HG02870 (cell line): ENCODE results near the gene MORC2.

ENCODE experiments used
- ATAC-seq: cut with Tn5 transposase; IDR thresholded peaks from one replicate; pipeline ENCODE4 v1.9.1; 2021; ENCODE audit warnings: mild to moderate bottlenecking, moderate library complexity; ENCODE audit not compliant: unreplicated experiment

MORC2 gene

DNA sequence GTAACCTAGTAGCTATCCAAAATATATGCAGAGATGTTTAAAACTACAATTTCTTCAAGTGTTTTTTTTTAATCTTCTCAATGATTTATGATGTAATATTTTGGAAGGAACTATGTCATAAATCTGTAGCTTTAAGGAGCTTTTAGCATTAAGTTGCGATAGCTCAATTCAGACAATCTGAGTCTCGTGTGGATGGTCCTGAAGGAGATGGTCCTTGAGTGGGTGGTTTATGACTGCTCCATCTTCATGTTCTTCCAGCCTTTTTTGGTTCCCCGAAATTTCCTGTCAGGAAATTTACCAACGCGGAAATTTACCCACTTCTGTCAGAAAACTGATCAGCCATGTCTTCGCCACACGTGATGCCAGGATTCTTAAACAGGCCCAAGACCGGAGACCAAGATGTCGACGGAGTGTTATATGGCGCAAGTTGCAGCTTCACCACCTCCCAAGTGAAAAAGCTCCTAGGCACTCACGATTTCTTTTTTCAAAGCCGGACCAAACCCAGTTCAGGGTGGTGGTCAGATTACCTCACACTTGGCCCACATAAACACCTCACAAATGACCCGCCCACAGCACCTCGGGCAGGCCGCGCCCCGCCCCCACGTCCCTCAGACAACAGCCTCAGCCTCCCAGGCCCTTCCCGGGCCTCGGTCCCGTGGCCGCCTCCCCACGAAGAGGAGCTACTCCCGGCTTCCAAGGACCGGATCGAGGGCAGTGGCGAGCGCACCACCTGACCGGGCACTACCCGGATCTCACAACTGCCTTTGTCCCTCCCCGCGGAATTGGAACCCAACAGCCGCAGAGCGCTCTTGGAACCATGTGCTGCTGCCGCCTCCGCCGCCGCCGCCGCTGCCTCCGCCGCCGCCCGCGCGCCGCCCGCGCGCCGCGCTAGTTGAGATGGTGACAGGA lies at the start of gene MORC2:
MORC2 (minus strand) TSS at position 760 of the 909 bp plus-strand sequence. CDS start 885 bp downstream, outside the sequence.
- ATAC-seq: peak; percentile 13

DNA sequence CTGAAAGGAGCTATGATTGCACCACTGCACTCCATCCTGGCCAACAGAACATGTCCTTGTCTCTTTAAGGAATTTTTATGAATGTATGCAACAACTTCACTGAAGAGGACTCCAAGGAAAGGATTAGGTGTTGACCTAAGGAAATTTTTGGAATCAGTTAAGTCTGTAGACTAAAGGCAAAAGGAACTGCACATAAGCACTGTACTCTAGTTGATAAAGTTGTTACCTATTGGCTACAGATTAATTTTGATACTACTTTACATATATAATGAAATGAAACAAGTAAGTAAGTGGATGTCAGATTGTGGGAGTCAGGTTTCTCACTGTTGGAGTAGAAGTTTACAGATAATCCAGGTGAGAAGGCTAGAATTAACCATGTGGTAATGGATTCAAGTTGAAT lies 37.0 kb upstream of the MORC2 start:
- ATAC-seq: no peak

DNA sequence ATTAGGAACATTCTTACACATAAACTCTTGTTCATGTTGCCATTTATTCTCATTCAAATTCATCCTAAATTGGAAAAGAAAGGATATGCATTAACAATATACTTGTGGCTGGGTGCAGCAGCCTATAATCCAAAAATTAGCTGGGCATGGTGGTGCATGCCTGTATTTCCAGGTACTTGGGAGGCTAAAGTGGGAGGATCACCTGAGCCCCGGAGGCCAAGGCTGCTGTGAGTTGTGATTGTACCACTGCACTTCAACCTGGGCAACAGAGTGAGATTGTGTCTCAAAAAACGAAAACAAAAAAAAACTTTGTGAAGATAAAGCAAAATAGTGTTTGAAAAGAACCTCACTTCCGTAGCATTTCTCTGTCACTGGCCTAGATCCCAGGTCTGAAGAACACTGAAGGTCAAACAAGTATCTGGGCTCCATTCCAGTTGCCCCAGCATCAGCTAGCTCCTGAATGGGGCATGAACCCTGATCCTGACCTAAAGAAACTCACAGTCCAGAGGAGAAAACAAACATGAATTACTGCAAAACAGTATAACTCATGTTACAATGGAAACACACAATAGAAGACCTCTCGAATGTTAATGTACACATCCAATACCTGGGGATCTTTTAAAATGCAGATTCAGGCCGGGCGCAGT lies 32.7 kb upstream of the MORC2 start:
- no peak for ATAC-seq

DNA sequence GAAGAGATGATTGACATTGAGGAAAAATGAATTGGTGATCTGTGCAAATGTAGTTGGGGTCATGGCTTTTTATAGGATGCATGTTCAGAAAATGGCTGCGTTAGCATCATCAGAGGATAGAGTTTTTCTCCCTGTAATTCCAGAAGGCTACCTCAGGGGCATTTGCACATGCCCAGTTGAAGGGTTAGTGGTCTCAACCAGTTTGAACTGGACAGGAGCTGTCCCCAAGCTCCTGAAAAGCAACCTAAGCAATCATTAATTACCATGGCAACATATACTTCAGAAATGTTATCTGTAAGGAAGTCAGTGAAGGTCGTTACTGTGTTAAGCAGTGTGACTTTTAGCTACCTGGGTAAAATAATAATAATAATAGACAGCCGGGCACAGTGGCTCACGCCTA lies 29.8 kb upstream of the MORC2 start:
- no peak for ATAC-seq

DNA sequence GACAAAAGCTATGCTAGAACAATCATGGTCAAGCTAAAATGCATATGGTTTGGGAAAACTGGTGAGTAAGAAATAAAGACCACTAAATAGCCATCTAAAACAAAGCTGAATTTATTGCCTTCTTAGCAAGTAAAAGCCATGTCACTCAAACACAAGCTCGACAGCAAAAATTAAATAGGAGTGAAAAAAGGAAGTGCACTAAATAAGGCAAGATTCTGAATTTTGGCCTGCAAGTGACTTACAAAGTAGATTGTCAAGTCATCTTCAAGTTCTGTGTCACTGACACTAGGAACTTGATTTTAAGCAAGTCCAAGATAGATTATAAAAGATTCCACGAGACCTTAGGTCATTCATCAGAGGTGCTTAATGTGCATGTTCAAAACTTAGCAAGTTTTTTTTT lies 27.9 kb upstream of the MORC2 start:
- ATAC-seq: no peak

DNA sequence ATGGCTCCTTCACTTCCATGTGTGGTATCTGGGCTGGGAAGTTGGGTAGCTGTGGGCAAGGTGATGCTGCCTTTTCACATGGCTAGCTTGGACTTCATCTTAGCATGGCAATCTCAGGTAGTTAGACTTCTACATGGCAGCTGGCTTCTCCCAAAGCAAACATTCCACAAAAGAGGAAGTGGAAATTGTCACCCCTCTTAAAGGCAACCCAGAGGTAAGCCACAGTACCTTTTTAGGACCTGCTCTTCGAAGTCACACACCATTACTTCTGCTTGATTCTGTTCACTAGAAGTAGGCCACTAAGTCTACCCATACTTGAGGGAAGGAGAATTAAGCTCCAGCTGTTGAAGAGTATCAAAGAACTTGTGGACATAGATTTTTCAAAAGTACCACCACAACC lies 26.4 kb upstream of the MORC2 start:
- ATAC-seq: no peak

DNA sequence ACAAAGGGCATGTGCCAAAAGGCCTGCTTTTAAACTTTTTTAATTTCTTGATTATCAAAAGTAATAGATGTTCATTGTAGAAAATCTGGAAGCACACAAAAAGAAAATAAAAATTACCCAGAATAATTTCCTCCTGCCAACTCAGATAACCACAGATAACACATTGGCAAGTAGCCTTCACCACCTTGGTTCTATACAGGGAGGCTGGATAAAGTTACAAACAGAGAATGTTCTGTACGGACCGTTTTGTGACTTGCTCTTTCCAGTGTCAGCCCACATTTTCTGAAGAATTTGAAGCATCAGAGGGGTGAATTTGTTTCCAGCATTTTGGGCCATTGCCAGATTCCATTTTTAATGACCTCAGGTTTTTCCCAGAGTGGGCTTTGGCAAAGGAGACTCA lies 24.0 kb upstream of the MORC2 start:
- no peak for ATAC-seq

DNA sequence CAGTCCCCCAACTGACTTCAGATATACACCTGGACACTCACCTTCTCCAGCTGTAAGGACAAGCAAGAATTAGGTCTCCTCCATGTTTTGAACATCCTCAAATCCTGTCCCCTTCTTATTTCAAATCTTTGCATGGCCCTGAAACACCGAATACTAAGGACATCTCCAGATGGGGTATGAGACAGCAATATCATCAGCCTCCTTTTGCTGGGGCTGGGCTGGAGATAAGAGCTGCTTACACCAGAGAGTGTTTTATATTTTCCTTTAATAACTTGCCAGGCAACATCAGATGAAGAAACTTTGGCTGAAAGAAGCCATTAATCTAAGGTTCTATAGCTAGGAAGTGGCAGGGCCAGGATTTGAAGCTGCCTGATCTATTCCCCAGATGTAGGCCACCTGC lies 22.1 kb upstream of the MORC2 start:
- ATAC-seq: no peak

DNA sequence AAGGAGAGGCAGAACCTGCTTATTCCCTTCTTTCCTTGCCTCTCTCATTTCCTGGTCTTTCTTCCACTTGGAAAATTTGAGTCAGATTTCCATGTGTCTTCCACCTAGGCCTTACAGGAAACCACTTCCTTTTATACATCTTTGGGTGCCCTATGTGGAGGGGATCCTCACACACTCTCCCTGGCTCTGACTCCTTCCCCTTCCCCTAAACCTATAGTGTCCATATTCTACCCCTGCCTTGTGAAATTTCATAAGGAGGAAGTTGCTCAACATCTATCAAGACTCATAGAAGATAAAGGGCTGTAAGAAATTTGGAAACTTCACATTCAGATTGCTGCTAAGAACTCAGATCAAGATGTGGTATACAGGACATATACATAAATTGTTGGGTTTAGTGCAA lies 20.9 kb upstream of the MORC2 start:
- ATAC-seq: no peak

DNA sequence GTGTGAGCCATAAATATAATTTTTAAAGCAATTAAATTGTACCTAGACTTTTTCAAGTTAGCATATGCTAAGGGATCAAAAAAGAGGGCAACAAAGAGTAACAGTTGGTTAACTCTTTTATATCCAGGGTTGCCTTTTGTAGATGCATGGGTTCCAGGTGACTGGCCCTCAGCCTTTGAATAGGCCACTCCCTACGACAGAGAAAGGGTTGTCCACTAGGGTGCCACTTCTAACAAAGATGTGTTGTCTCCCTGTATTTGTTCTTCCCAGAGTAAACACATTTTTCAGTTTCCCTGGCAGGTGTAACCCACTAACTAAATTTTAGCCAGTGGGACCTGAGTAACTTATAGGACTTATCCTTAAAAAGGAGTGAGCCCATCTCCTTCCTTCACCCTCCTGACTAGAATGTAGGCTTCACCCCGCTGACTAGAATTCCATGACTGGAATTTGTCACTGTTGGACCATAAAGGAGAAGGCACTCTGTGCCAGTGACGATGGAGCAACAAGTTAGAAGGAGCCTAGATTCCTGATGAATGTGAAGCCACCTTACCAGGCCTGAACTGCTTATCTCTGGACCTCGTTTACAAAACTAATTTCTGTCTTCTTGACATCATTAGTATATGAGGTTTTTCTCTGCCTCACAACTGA lies 17.1 kb upstream of the MORC2 start:
- no peak for ATAC-seq

DNA sequence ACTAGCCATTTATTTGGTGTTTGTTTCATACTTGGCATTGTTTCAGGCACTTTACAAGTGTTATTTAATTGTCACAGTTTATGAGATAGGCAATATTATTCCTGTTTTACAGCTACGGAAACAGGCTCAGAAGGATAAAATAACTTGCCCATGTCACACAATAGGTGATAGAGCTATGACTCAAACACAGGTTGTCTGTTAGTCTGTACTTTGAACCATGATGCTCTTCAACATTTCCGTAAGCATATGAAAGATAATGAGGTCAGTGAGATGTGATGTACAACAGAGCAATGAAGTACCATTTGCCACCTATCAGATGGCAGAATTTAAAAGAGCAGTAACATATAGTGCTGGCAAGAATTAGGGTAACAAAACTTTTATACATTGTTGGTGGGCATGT lies 15.7 kb upstream of the MORC2 start:
- no peak for ATAC-seq

DNA sequence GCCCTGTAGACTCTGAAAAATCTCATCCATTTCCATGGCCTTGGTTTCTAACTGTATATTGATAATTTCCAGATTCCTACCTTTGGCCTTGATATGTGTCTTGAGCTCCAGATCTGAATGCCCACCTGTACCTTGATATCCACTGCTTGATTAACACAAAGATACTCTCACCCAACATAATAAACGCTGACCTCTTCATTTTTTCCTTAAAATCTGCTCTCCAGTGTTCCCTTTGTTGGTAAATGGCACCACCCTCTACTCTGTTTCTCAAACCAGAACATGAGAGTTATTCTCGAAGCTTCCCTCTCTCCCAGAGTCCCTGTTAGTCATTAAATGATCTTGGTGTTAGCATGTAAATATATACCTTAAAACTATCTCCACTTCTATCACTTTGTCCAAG lies 13.9 kb upstream of the MORC2 start:
- no peak for ATAC-seq

DNA sequence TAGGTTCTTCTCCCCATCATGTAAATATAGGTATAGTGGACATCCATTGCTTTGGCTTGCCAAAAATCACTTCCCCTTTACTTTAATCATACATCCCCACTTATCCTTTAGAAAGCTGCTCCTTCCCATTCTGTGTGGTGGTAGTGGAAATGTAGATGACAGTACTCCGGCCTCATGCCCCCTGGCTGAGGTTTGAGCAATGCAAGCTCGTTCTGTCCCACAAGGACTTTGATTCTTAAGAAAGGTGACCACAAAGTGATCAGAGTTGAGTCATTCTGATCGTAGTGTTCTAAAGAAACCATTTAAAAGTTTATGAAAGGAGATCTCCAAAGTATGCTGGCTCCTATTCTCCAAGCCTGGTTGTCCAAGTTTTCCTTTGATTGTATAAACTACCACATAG lies 11.4 kb upstream of the MORC2 start:
- ATAC-seq: no peak

DNA sequence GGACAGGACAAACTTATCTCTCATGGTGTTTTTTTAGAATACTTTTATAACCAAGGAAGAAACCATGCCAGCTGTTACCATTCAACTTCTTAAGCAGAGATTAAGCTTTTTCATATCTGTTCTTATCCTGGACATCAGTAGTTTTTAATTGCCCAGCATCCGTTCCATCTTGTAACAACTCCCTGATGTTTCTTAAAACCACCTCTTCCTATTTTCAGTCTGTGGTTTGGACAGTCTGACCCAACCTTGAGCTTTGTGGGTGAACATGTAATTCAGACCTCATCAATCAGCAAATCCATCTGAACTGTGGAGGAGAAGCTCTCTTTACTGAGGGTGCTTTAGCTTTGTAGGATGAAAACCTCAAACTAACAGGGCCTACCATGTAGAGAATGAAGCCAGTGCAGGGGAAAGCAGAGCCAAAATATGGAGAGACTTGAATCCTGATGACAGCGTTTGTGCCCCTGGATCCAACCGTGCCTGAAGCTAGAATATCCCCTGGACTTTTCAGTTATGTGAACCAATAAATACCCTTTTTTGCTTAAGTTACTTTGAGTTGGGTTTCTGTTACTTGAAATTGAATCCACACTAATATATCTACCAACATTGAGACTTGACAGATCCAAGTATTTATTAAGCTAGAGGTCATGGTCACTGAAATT lies 9.9 kb upstream of the MORC2 start:
- ATAC-seq: no peak

DNA sequence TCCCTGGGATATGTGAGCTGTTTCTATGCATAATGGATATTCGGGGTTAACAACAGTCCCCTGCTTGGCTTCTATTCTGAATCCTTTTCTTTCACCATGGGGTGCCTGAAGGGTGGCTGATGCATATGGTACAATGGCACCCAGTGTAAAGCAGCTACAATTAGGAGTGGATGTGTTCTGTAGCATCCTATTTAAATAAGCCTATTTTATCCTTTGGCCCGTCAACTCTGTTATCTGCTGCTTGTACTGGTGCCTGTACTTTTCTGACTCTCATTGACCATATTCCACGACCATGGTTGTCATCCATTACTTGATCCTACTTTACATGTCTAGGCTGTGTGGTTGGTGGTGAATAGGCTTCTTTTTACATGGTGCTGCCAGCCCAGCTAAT lies 1.8 kb upstream of the MORC2 start:
- no peak for ATAC-seq

DNA sequence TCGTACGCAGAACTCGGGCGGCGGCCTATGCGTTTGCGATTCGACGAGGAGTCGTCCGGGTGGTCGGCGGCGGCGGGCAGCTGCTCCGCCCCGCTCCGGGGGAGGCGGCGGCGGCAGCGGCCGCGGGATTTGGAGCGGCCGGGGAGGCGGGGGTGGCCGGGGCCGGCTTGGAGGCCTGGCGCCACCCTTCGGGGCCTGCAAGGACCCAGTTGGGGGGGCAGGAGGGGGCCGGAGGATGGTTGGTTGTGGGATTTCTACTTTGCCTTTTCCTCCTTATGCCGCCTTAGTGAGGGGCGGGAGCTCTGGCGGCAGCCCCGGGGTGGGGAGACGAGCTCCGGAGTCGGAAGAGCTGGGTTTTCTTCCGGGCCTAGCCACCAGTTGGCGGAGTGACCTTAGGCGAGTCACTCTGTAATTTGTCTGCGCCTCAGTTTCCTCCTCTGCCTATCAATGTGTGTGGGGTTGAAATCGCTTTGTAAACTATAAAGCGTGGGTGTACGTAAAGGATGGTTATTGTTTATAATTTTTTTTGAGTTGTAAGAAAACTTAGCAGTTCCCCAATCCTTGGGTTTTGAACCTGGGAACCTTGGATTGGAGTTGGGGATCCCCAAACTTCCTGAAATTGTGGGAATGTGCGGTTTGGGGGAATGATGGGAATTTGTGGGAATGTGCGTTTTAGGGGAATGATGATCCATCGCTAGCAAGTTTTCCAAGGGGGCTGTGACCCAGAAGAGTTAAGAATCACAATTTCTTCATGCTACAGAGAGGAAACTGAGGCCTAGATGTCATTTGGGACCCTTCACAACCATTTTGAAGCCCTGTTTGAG lies 1.2 kb upstream of the MORC2 start:
- ATAC-seq: peak; percentile 21

DNA sequence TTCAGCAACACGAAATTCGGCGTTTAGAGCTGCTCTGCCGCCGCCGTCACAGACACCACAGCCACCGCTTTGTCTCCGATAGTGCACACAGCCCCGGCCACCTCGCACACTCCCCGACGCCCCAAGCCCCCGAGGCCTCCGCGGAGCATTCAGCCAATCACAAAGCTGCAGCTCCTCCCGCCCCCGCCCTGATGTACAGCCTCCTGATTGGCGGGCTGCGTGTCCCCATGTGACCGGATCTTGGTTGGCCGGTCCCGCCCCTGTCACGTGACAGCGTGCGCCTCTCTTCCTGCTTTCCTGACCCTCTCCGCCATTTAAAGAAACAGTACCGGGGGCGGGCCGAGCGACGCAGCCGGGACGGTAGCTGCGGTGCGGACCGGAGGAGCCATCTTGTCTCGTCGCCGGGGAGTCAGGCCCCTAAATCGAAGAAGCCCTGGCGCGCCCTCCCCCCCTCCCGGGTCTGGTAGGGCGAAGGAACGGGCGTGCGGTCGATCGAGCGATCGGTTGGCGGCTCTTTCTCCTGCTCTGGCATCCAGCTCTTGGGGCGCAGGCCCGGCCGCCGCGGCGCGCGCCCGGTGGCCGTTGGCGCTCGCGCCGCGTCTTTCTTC lies 454 bp upstream of the MORC2 start, which contains the start of gene TUG1:
TUG1 (plus strand) TSS at position 342 of the 608 bp plus-strand sequence.
- ATAC-seq: peak; percentile 85

DNA sequence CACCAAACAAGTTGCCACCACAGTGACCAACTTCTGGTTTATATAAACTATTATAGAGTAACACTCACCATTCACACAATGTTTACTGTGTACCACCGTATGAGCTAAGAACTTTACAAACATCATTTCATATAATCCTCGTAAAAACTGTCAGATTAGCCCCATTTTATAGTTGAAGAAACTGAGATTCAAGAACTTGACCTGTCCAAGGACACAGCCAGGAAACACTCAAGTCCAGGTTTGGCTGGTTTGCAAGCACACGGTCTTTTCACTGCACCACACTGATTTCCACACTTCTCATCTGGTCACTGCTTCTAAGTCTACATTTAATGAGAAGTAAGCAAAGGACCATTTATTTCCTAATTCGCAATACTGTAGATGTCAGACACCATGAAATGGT lies 3.7 kb downstream of the MORC2 start:
- no peak for ATAC-seq

DNA sequence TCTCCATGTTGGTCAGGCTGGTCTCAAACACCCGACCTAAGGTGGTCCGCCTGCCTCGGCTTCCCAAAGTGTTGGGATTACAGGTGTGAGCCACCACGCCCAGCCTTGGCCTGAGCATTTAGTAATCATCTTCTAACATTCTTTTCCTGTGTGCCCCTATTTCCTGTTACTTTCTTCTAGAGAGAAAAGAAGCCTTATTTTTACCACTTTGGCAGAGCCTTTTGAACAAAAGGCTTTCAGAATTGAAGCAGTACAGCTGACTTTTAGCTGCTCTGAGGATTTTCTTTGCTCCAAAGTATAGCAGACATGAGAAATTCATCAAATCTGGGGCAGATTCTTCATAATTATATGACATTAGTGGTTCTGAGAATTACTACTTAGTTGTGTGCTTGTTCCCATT lies 13.4 kb downstream of the MORC2 start:
- no peak for ATAC-seq

DNA sequence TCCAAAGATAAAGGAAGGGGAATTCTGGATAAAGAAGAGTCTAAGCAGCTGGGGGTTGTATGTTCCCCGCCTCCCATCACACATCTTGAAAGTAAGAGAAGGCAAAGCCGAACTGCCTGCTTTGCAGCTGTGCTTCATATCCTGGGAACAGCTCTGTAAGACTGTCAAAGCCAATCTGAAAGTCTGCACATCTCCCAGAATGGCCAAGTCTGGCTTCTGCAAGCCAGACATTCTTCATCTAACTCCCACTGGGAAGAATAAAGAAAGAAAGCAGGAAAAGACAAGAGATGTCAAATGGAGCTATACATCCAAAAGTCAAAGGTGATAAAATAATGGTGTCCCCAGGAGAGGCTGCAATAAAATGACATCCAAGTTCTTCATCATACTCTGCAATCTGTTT lies 15.4 kb downstream of the MORC2 start:
- ATAC-seq: no peak
